IPS-18c (cell line): ENCODE measurements around the gene DGKA.
A peak's percentile ranks its signal among the peaks of the same experiment; 100 is the strongest.

Source experiments
- H3K4me3 ChIP-seq: 2 replicates; pipeline ENCODE4 v1.7.0; 2013; ENCODE audit warnings: low read depth, mild to moderate bottlenecking, low read length, moderate library complexity; ENCODE audit not compliant: insufficient read depth
- H3K9me3 ChIP-seq: one replicate; pipeline ENCODE4 v1.6.1; 2013; ENCODE audit warnings: mild to moderate bottlenecking, low read length, moderate library complexity; ENCODE audit not compliant: control insufficient read depth, insufficient read depth

DGKA gene

GRCh38 chr12:55955344-55955743 lies 24.4 kb downstream of the DGKA start:
- Histone ChIP-seq H3K4me3 (no peak overlapping the region), H3K9me3 (no peaks in the 10 kb centered on the region)

GRCh38 chr12:55955800-55956508 lies 25.0 kb downstream of the DGKA start:
- Histone ChIP-seq H3K9me3 (no peaks in the 10 kb centered on the region), H3K4me3 (no peak overlapping the region)

- no peak overlapping the region for H3K4me3 ChIP-seq
- no peaks in the 10 kb centered on the region for H3K9me3 ChIP-seq
Measured at GRCh38 chr12:55957106-55957859, 26.3 kb downstream of the DGKA start.

- Histone ChIP-seq H3K9me3 (no peaks in the 10 kb centered on the region), H3K4me3 (no peak overlapping the region)
Measured at GRCh38 chr12:55963760-55964159, 32.8 kb downstream of the DGKA start.

GRCh38 chr12:55965240-55965639 lies 34.3 kb downstream of the DGKA start:
- H3K4me3 ChIP-seq, result peak overlapping the region; percentile 97
- H3K9me3 ChIP-seq, result no peaks in the 10 kb centered on the region

GRCh38 chr12:55965941-55966407 lies 35.0 kb downstream of the DGKA start, which contains the start of gene PMEL:
Gene PMEL (minus strand): TSS chr12:55966042. CDS start chr12:55966011, 31 bp downstream.
- Histone ChIP-seq H3K4me3 (peak within 1 kb of the TSS; percentile 97), H3K9me3 (no peaks in the 10 kb centered on the region)

GRCh38 chr12:55966408-55967281 lies 35.7 kb downstream of the DGKA start, which contains the start of gene CDK2:
Gene CDK2 (plus strand): TSS chr12:55966830. CDS start chr12:55967009, 179 bp downstream.
- Histone ChIP-seq H3K9me3 (no peaks in the 10 kb centered on the region), H3K4me3 (peak within 1 kb of the TSS; percentile 97)

GRCh38 chr12:55969356-55969755 lies 38.4 kb downstream of the DGKA start:
- H3K4me3 ChIP-seq, result no peak overlapping the region
- no peaks in the 10 kb centered on the region for H3K9me3 ChIP-seq

- no peak overlapping the region for H3K4me3 ChIP-seq
- peaks cover 4% of the 10 kb centered on the region for H3K9me3 ChIP-seq
Measured at GRCh38 chr12:55970775-55971174, 39.8 kb downstream of the DGKA start.

GRCh38 chr12:55972042-55972441 lies 41.1 kb downstream of the DGKA start:
- Histone ChIP-seq H3K4me3 (no peak overlapping the region), H3K9me3 (peaks cover 4% of the 10 kb centered on the region)

- Histone ChIP-seq H3K4me3 (no peak overlapping the region), H3K9me3 (peaks cover 4% of the 10 kb centered on the region)
Measured at GRCh38 chr12:55972456-55972855, 41.5 kb downstream of the DGKA start.

- Histone ChIP-seq H3K4me3 (peak overlapping the region; percentile 52), H3K9me3 (peaks cover 4% of the 10 kb centered on the region)
Measured at GRCh38 chr12:55972911-55973598, 42.1 kb downstream of the DGKA start.

- H3K9me3 ChIP-seq, result peaks cover 4% of the 10 kb centered on the region
- H3K4me3 ChIP-seq, result peak within 1 kb of the TSS; percentile 98
Measured at GRCh38 chr12:55973599-55974307, 42.8 kb downstream of the DGKA start, which contains the start of gene RAB5B. Gene RAB5B (plus strand): TSS chr12:55974078. CDS start chr12:55986961, 12,883 bp downstream.

- H3K4me3 ChIP-seq, result peak overlapping the region; percentile 98
- H3K9me3 ChIP-seq, result peaks cover 4% of the 10 kb centered on the region
Measured at GRCh38 chr12:55974308-55974730, 43.4 kb downstream of the DGKA start.

GRCh38 chr12:55978393-55978792 lies 47.4 kb downstream of the DGKA start:
- Histone ChIP-seq H3K9me3 (peaks cover 4% of the 10 kb centered on the region), H3K4me3 (no peak overlapping the region)

- Histone ChIP-seq H3K9me3 (peaks cover 4% of the 10 kb centered on the region), H3K4me3 (no peak overlapping the region)
Measured at GRCh38 chr12:55979069-55979468, 48.1 kb downstream of the DGKA start.
